Esophagus (tissue), 2 donors: ENCODE measurements around the gene TRIM3. TPM values are rescaled to one million over a fixed set of nuclear protein-coding genes. Genes with fewer than 3 reads are reported as not detected.
A peak's percentile ranks its signal among the peaks of the same experiment; 100 is the strongest.

ENCODE experiments used
- H3K27ac ChIP-seq, 2 donors: one replicate each; pipeline ENCODE4 v1.5.1; 2013; ENCODE audit warnings: low read depth in 2 of 2, mild to moderate bottlenecking in 2 of 2, inconsistent platforms in 1 of 2, low read length in 1 of 2, moderate library complexity in 1 of 2
- H3K27me3 ChIP-seq, 2 donors: one replicate each; pipeline ENCODE4 v1.6.1; 2013; ENCODE audit warnings: low read length in 2 of 2, control low read depth in 1 of 2, mild to moderate bottlenecking in 1 of 2; ENCODE audit not compliant: insufficient read depth in 2 of 2, control insufficient read depth in 1 of 2
- H3K36me3 ChIP-seq, 2 donors: one replicate each; pipeline ENCODE4 v1.6.1; 2013; ENCODE audit warnings: low read length in 1 of 2; ENCODE audit not compliant: control insufficient read depth in 2 of 2, insufficient read depth in 2 of 2
- H3K4me1 ChIP-seq, 2 donors: one replicate each; pipeline ENCODE4 v1.6.1; 2013; ENCODE audit warnings: low read length in 1 of 2; ENCODE audit not compliant: control insufficient read depth in 2 of 2, insufficient read depth in 2 of 2
- H3K4me3 ChIP-seq, 2 donors: one replicate each; pipeline ENCODE4 v1.5.1; 2013; ENCODE audit warnings: low read length in 2 of 2, mild to moderate bottlenecking in 2 of 2, low read depth in 1 of 2, moderate library complexity in 1 of 2
- H3K9me3 ChIP-seq, 2 donors: one replicate each; pipeline ENCODE4 v1.6.1; 2013; ENCODE audit warnings: mild to moderate bottlenecking in 2 of 2, low read depth in 1 of 2, low read length in 1 of 2, moderate library complexity in 1 of 2; ENCODE audit not compliant: control insufficient read depth in 2 of 2, insufficient read depth in 1 of 2
- WGBS, 2 donors: extraction: QIAGEN DNeasy Blood & Tissue Kit; methylation state at CpG; one replicate each; pipeline ENCODE4 v1.1.7; 2013; 5-methylcytosine and 5-hydroxymethylcytosine counted together
- polyA plus RNA-seq, 2 donors: library from polyadenylated mRNA; stranded (reverse); fragments of 200-250 nt; gene quantifications; one replicate each; pipeline ENCODE4 v1.2.3, GENCODE V29; 2013
- donor health status: healthy with polysubstance abuse.
- donor health status: Bipolar disorder and iron deficiency.

The TRIM3 gene
- polyA plus RNA-seq, 2 donors, result 7.5 to 7.6 TPM

GRCh38 chr11:6406370-6406769 lies 67.4 kb downstream of the TRIM3 start:
- no peak overlapping the region for H3K27ac ChIP-seq
- no peaks in the 10 kb centered on the region for H3K27me3 ChIP-seq
- H3K36me3 ChIP-seq, result peaks cover 0 to 5% of the 10 kb centered on the region in 2 donors
- H3K4me1 ChIP-seq, result peaks cover 3 to 6% of the 10 kb centered on the region in 2 donors
- no peaks in the 10 kb centered on the region for H3K9me3 ChIP-seq
- 36 to 40% methylated on average over 2 of the region's 2 CpGs for WGBS, 2 donors
- no peak overlapping the region for H3K4me3 ChIP-seq

- no peaks in the 10 kb centered on the region for H3K9me3 ChIP-seq
- H3K27ac ChIP-seq, result no peak overlapping the region
- no peak overlapping the region for H3K4me3 ChIP-seq
- H3K27me3 ChIP-seq, result no peaks in the 10 kb centered on the region
- peaks cover 3 to 6% of the 10 kb centered on the region in 2 donors for H3K4me1 ChIP-seq
- WGBS, 2 donors, result 93 to 97% methylated on average over 6 of the region's 6 CpGs
- peaks cover 0 to 9% of the 10 kb centered on the region in 2 donors for H3K36me3 ChIP-seq
Measured at GRCh38 chr11:6405846-6406245, 67.9 kb downstream of the TRIM3 start.

- no peak overlapping the region for H3K27ac ChIP-seq
- no peak overlapping the region for H3K4me3 ChIP-seq
- H3K27me3 ChIP-seq, result no peaks in the 10 kb centered on the region
- 81 to 82% methylated on average over 13 of the region's 13 CpGs for WGBS, 2 donors
- H3K9me3 ChIP-seq, result no peaks in the 10 kb centered on the region
- peaks cover 0 to 9% of the 10 kb centered on the region in 2 donors for H3K36me3 ChIP-seq
- H3K4me1 ChIP-seq, result peaks cover 3 to 6% of the 10 kb centered on the region in 2 donors
Measured at GRCh38 chr11:6405052-6405667, 68.6 kb downstream of the TRIM3 start.

- WGBS, 2 donors, result 72 to 75% methylated on average over 16 of the region's 16 CpGs
- Histone ChIP-seq H3K27ac (no peak overlapping the region), H3K27me3 (no peaks in the 10 kb centered on the region), H3K4me1 (peaks cover 3 to 6% of the 10 kb centered on the region in 2 donors), H3K4me3 (no peak overlapping the region), H3K9me3 (no peaks in the 10 kb centered on the region), H3K36me3 (peaks cover 0 to 9% of the 10 kb centered on the region in 2 donors)
Measured at GRCh38 chr11:6404342-6405051, 69.2 kb downstream of the TRIM3 start.

- H3K27ac ChIP-seq, result no peak overlapping the region
- 88 to 92% methylated on average over 8 of the region's 8 CpGs for WGBS, 2 donors
- peaks cover 3 to 6% of the 10 kb centered on the region in 2 donors for H3K4me1 ChIP-seq
- H3K9me3 ChIP-seq, result no peaks in the 10 kb centered on the region
- H3K36me3 ChIP-seq, result peaks cover 0 to 9% of the 10 kb centered on the region in 2 donors
- H3K27me3 ChIP-seq, result no peaks in the 10 kb centered on the region
- H3K4me3 ChIP-seq, result no peak overlapping the region
Measured at GRCh38 chr11:6403539-6403938, 70.2 kb downstream of the TRIM3 start.

GRCh38 chr11:6402561-6402981 lies 71.2 kb downstream of the TRIM3 start:
- 74 to 80% methylated on average over 7 of the region's 7 CpGs for WGBS, 2 donors
- Histone ChIP-seq H3K27me3 (no peaks in the 10 kb centered on the region), H3K9me3 (no peaks in the 10 kb centered on the region), H3K27ac (peak overlapping the region in 1 of 2 donors; percentile 28), H3K4me3 (no peak overlapping the region), H3K4me1 (peaks cover 3 to 6% of the 10 kb centered on the region in 2 donors), H3K36me3 (peaks cover 0 to 9% of the 10 kb centered on the region in 2 donors)

GRCh38 chr11:6402061-6402470 lies 71.7 kb downstream of the TRIM3 start:
- Histone ChIP-seq H3K4me1 (peaks cover 3 to 6% of the 10 kb centered on the region in 2 donors), H3K27ac (peak overlapping the region in 1 of 2 donors; percentile 28), H3K27me3 (no peaks in the 10 kb centered on the region), H3K9me3 (no peaks in the 10 kb centered on the region), H3K4me3 (no peak overlapping the region), H3K36me3 (peaks cover 0 to 9% of the 10 kb centered on the region in 2 donors)
- WGBS, 2 donors, result 78 to 85% methylated on average over 12 of the region's 12 CpGs

GRCh38 chr11:6401464-6401863 lies 72.3 kb downstream of the TRIM3 start:
- no peak overlapping the region for H3K4me3 ChIP-seq
- WGBS, 2 donors, result 87 to 93% methylated on average over 7 of the region's 7 CpGs
- no peak overlapping the region for H3K27ac ChIP-seq
- peaks cover 0 to 9% of the 10 kb centered on the region in 2 donors for H3K36me3 ChIP-seq
- H3K9me3 ChIP-seq, result no peaks in the 10 kb centered on the region
- H3K4me1 ChIP-seq, result peaks cover 3 to 6% of the 10 kb centered on the region in 2 donors
- H3K27me3 ChIP-seq, result no peaks in the 10 kb centered on the region

- Histone ChIP-seq H3K27me3 (no peaks in the 10 kb centered on the region), H3K4me1 (peaks cover 3 to 6% of the 10 kb centered on the region in 2 donors), H3K36me3 (peaks cover 0 to 9% of the 10 kb centered on the region in 2 donors), H3K27ac (no peak overlapping the region), H3K9me3 (no peaks in the 10 kb centered on the region), H3K4me3 (no peak overlapping the region)
- WGBS, 2 donors, result 94 to 96% methylated on average over 15 of the region's 15 CpGs
Measured at GRCh38 chr11:6400431-6401345, 73.1 kb downstream of the TRIM3 start.
